Neural progenitor cell (in vitro differentiated cells): ENCODE results near the gene DLK1. TPM values are rescaled to one million over a fixed set of nuclear protein-coding genes. Genes with fewer than 3 reads are reported as not detected.

ENCODE experiments used
- DNase-seq: peaks from one replicate; pipeline ENCODE4 v3.0.0-alpha.2; 2016; ENCODE audit warnings: low spot score
- H2AFZ ChIP-seq: fragments of 200-600 bp; sonication (generic); replicated peaks from 2 replicates; pipeline ENCODE4 v1.6.1; 2016; ENCODE audit warnings: antibody characterized with exemption
- H3F3A ChIP-seq: fragments of 200-600 bp; sonication (generic); 2 replicates; pipeline ENCODE4 v1.6.1; 2016; ENCODE audit warnings: antibody characterized with exemption, low read depth
- H3K27ac ChIP-seq: fragments of 200-600 bp; sonication (generic); 2 replicates; pipeline ENCODE4 v1.5.1; 2016; ENCODE audit warnings: mild to moderate bottlenecking
- H3K27me3 ChIP-seq: fragments of 200-600 bp; sonication (generic); 2 replicates; pipeline ENCODE4 v1.6.1; 2016; ENCODE audit warnings: mild to moderate bottlenecking, moderate library complexity
- H3K36me3 ChIP-seq: fragments of 200-600 bp; sonication (generic); 2 replicates; pipeline ENCODE4 v1.5.1; 2016
- H3K4me1 ChIP-seq: fragments of 200-600 bp; sonication (generic); 2 replicates; pipeline ENCODE4 v1.6.1; 2016; ENCODE audit warnings: mixed run types
- H3K4me2 ChIP-seq: fragments of 200-600 bp; sonication (generic); 2 replicates; pipeline ENCODE4 v1.6.1; 2016
- H3K4me3 ChIP-seq: fragments of 200-600 bp; sonication (generic); 2 replicates; pipeline ENCODE4 v1.5.1; 2016
- H3K79me2 ChIP-seq: fragments of 200-600 bp; sonication (generic); 2 replicates; pipeline ENCODE4 v1.6.1; 2016; ENCODE audit warnings: low read depth
- H3K9ac ChIP-seq: fragments of 200-600 bp; sonication (generic); 2 replicates; pipeline ENCODE4 v1.6.1; 2016
- H3K9me3 ChIP-seq: fragments of 200-600 bp; sonication (generic); 2 replicates; pipeline ENCODE4 v1.5.1; 2016; ENCODE audit warnings: low read depth
- H4K20me1 ChIP-seq: fragments of 200-600 bp; sonication (generic); 2 replicates; pipeline ENCODE4 v1.6.1; 2016; ENCODE audit warnings: low read depth
- H3K27ac Mint-ChIP-seq: 3 replicates; pipeline ENCODE4 v1.8.0; 2021; ENCODE audit warnings: mixed read lengths
- H3K27me3 Mint-ChIP-seq: 2 replicates; pipeline ENCODE4 v1.8.0; 2022; ENCODE audit warnings: low read depth, mild to moderate bottlenecking, inconsistent platforms, moderate library complexity, mixed read lengths; ENCODE audit not compliant: insufficient read depth
- H3K36me3 Mint-ChIP-seq: 3 replicates; pipeline ENCODE4 v1.8.0; 2021; ENCODE audit warnings: mixed read lengths
- H3K4me1 Mint-ChIP-seq: 3 replicates; pipeline ENCODE4 v1.8.0; 2021; ENCODE audit warnings: mixed read lengths
- H3K4me3 Mint-ChIP-seq: 3 replicates; pipeline ENCODE4 v1.8.0; 2021; ENCODE audit warnings: mild to moderate bottlenecking, moderate library complexity, mixed read lengths
- H3K9me3 Mint-ChIP-seq: 3 replicates; pipeline ENCODE4 v1.8.0; 2020; ENCODE audit warnings: mixed read lengths
- CTCF ChIP-seq: fragments of 200-600 bp; sonication (generic); IDR thresholded peaks from 2 replicates; pipeline ENCODE4 v1.5.1; 2017; ENCODE audit warnings: antibody characterized with exemption, mild to moderate bottlenecking
- EZH2 ChIP-seq: fragments of 200-600 bp; sonication (generic); IDR thresholded peaks from 2 replicates; pipeline ENCODE4 v1.6.1; 2017; ENCODE audit warnings: antibody characterized with exemption, mild to moderate bottlenecking, moderate library complexity
- EZH2phosphoT487 ChIP-seq: fragments of 200-600 bp; sonication (generic); IDR thresholded peaks from 2 replicates; pipeline ENCODE4 v1.6.1; 2017; ENCODE audit warnings: antibody characterized with exemption
- total RNA-seq: library from RNA; depleted of rRNA; stranded (reverse); fragments of >200 nt; gene quantifications from 2 replicates; pipeline ENCODE4 v1.2.3, GENCODE V29; 2015; ENCODE audit warnings: low replicate concordance

DLK1 gene
- total RNA-seq, 1 donor from 2014 or later: 312 TPM

DNA sequence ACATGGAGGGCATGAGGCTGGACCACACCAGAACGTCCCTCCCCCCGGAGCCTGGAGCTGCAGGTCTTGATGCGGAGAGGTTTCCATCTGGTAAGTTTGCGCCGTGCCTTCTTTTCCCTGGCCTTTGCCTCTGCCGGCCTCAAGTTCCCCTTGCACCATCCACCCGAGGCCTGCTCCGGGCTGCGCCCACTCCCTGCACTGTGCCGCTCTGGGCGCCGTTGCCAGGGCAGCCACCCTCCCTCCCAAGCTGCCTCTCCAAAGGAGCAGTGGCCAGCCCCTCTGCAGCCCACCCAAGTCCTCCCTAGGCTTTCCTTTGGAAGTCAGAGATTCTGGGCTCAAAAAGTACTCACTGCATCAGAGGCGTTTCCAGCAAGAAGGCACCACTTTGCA is 53.0 kb downstream of the DLK1 start:
- Histone ChIP-seq H3F3A (peaks cover 23% of the 10 kb centered on the region), H3K4me2 (no peak overlapping the region), H3K4me3 (no peak overlapping the region), H3K4me1 (peaks cover 23% of the 10 kb centered on the region), H3K27ac (no peak overlapping the region), H4K20me1 (no peaks in the 10 kb centered on the region), H3K9ac (no peak overlapping the region), H3K79me2 (no peaks in the 10 kb centered on the region), H3K27me3 (no peaks in the 10 kb centered on the region), H3K9me3 (no peaks in the 10 kb centered on the region), H3K36me3 (no peaks in the 10 kb centered on the region), H2AFZ (no peak overlapping the region)
- H3K27me3 Mint-ChIP-seq: peaks cover 41% of the 10 kb centered on the region
- H3K4me1 Mint-ChIP-seq: peaks cover 63% of the 10 kb centered on the region
- H3K36me3 Mint-ChIP-seq: no peaks in the 10 kb centered on the region
- H3K9me3 Mint-ChIP-seq: no peaks in the 10 kb centered on the region
- no peak for DNase-seq
- no peak overlapping the region for H3K4me3 Mint-ChIP-seq
- H3K27ac Mint-ChIP-seq: peak overlapping the region; percentile 15
- TF ChIP-seq CTCF: no peak
- no peak for TF ChIP-seq EZH2phosphoT487
- no peak for TF ChIP-seq EZH2

- Histone ChIP-seq H3K27ac (no peak overlapping the region), H3F3A (peaks cover 24% of the 10 kb centered on the region), H3K4me2 (no peak overlapping the region), H4K20me1 (no peaks in the 10 kb centered on the region), H3K9ac (no peak overlapping the region), H3K4me3 (no peak overlapping the region), H3K36me3 (no peaks in the 10 kb centered on the region), H3K9me3 (no peaks in the 10 kb centered on the region), H2AFZ (no peak overlapping the region), H3K79me2 (no peaks in the 10 kb centered on the region), H3K27me3 (no peaks in the 10 kb centered on the region), H3K4me1 (peaks cover 23% of the 10 kb centered on the region)
- TF ChIP-seq EZH2 (no peak), EZH2phosphoT487 (no peak), CTCF (no peak)
- Mint-ChIP-seq H3K4me1 (peaks cover 64% of the 10 kb centered on the region), H3K36me3 (no peaks in the 10 kb centered on the region), H3K27ac (peak overlapping the region; percentile 15), H3K4me3 (no peak overlapping the region), H3K9me3 (no peaks in the 10 kb centered on the region), H3K27me3 (peaks cover 46% of the 10 kb centered on the region)
- no peak for DNase-seq
These were observed 53.6 kb downstream of the DLK1 start for GRCh38 chr14:100780246-100780645.

GRCh38 chr14:100780646-100781355 is 54.1 kb downstream of the DLK1 start:
- no peaks in the 10 kb centered on the region for H3K36me3 Mint-ChIP-seq
- DNase-seq: no peak

More at GRCh38 chr14:100780646-100781355, 54.1 kb downstream of the DLK1 start:
- Histone ChIP-seq H3K9me3 (no peaks in the 10 kb centered on the region), H3K4me2 (no peak overlapping the region), H3K4me1 (peaks cover 26% of the 10 kb centered on the region), H3F3A (peaks cover 24% of the 10 kb centered on the region), H2AFZ (no peak overlapping the region), H3K9ac (no peak overlapping the region), H3K27me3 (no peaks in the 10 kb centered on the region), H3K36me3 (no peaks in the 10 kb centered on the region), H3K27ac (no peak overlapping the region), H3K4me3 (no peak overlapping the region), H4K20me1 (no peaks in the 10 kb centered on the region), H3K79me2 (no peaks in the 10 kb centered on the region)
- Mint-ChIP-seq H3K9me3 (no peaks in the 10 kb centered on the region), H3K27ac (peak overlapping the region; percentile 89), H3K27me3 (peaks cover 48% of the 10 kb centered on the region), H3K4me1 (peaks cover 67% of the 10 kb centered on the region), H3K4me3 (no peak overlapping the region)
- TF ChIP-seq EZH2phosphoT487 (no peak), CTCF (no peak), EZH2 (no peak)
